ENCODE results near the gene MZT2B.
"Not testable (repeated sequence)": the region's sequence is repeated elsewhere in the genome, so short reads cannot be mapped to it uniquely, and the experiment has no call there.

MZT2B gene

GRCh38 chr2:130152816-130153595 is 29.1 kb upstream of the MZT2B start:
- no peak for DNase-seq

GRCh38 chr2:130153721-130154422 is 28.2 kb upstream of the MZT2B start:
- DNase-seq, result not testable (repeated sequence)

DNA sequence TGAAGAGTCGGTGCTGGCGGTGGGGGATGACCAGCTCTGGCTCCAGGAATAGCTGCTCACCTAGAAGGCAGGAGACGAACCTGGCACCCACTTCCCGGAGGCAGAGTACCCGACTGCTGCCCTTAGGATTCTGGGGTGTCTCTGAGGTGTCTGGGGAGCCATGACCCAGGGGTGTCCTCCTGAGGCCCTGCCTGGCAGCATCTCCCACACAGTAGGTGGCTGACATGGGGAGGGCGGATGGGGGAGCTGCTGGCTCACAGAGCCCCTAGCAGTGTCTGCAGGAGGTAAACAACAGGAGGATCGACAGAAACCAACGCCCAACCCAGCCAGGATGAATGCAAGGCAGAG is 27.7 kb upstream of the MZT2B start:
- not testable (repeated sequence) for DNase-seq

- no peak for DNase-seq
These were observed 27.0 kb upstream of the MZT2B start for GRCh38 chr2:130154773-130155765.

DNA sequence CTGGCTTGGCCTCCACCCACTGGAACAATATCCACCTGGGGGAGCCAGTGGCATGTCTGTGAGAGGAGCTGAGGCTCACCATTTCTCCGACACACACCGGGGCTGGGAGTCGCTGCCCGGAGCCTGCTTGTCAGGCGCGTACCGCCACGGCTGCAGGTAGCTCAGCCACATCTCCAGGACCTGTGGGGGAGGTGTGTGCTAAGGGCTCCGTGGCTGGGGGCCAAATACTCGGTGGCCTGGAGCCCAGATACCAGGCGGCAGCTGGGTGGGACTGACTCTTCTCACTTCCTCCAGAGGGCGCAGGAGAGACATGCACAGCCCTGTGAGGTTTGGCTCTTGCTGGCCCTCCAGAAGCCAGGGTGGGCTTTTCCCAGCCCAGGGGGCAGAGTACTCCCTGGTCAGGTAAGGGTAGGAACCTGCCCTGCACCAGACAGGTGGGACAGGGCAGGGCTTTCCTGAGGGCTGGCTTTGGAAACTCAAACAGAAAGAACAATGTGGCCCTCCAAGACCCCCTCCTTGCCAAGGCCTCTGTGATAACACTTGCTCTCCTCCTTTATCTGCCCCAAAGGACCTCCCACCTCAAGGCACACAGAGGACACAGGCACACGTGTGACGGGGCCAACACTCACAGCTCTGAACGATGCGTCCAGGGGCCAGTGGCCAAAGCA is 26.0 kb upstream of the MZT2B start:
- peak; percentile 53 for DNase-seq

GRCh38 chr2:130156624-130157004 is 25.4 kb upstream of the MZT2B start:
- no peak for DNase-seq

DNA sequence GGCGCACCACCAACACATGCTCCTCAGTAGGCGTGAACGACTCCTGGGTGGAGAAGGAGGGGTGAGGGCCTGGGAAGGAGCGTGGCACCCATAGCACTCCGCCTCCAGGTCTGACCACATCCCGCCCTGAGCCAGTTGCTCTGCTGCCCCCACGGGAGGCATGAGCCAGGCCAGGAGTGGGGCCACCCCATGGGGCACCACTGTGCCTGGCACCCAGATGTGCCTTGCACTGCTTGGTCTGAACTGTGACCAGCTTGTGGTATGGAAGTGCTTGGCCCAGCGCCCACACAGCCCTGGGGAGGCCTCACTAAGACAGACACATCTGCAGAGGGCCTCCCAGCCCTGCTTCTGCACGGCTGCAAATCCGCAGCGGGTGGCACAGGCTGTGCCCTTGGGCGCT is 24.7 kb upstream of the MZT2B start:
- DNase-seq, result not testable (repeated sequence)

- not testable (repeated sequence) for DNase-seq
These were observed 24.1 kb upstream of the MZT2B start for GRCh38 chr2:130157825-130158514.

GRCh38 chr2:130158631-130159030 is 23.4 kb upstream of the MZT2B start:
- no peak for DNase-seq

DNA sequence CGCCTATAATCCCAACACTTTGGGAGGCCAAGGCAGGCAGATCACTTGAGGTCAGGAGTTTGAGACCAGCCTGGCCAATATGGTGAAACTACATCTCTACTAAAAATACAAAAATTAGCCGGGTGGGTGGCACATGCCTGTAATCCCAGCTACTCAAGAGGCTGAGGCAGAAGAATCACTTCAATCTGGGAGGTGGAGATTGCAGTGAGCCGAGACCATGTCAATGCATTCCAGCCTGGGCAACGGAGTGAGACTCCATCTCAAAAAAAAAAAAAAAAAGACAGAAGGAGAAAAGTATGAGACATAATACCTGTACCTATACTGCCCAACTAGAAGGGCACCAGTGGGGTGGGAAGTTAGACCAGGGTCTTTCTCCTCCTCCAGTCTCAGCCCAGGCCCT is 22.7 kb upstream of the MZT2B start:
- not testable (repeated sequence) for DNase-seq

DNA sequence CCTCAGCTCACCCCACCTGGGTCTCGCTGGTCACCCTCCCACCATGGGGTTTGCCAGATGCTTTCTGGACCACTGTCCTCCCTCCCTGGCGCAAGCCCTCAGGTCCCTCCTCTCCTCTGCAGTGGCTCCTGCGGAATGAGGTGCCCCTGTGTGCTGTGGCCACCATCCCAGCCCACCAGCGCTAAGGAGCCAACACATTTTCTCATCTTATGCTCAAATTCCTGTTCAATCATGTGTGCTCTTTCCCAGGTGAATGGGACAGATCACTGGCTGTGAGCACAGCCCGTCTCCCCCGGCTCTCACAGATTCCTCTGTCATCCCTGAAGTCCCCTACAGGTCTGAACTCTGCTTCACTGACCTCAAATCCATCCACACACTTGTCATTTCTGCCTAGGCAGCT is 21.9 kb upstream of the MZT2B start:
- no peak for DNase-seq

GRCh38 chr2:130160838-130161705 is 21.0 kb upstream of the MZT2B start:
- not testable (repeated sequence) for DNase-seq

DNA sequence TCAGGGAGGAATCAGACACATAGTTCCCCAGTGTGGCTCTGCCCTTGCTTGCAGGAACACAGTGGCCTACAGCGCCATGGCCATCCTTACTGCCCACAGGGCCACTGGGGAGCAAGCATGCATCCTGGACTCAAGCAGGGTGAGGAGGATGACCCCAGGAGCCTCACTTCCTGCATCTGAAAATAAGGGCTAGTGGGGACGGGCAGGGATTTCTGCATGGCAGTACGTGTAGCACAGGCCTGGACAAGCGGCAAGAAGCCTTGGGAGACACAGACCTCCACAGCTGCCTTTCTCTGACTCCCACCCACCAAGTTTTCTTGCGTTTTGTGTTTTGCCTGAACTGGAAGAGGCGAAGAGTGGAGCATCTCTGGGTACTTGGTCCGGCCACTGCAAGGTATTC is 19.6 kb upstream of the MZT2B start:
- DNase-seq, result not testable (repeated sequence)

- DNase-seq, result no peak
These were observed 19.1 kb upstream of the MZT2B start for GRCh38 chr2:130162968-130163367.

GRCh38 chr2:130165293-130166016 is 16.6 kb upstream of the MZT2B start:
- DNase-seq, result no peak

GRCh38 chr2:130166611-130167010 is 15.5 kb upstream of the MZT2B start:
- not testable (repeated sequence) for DNase-seq

GRCh38 chr2:130169163-130169562 is 12.9 kb upstream of the MZT2B start:
- DNase-seq, result not testable (repeated sequence)

DNA sequence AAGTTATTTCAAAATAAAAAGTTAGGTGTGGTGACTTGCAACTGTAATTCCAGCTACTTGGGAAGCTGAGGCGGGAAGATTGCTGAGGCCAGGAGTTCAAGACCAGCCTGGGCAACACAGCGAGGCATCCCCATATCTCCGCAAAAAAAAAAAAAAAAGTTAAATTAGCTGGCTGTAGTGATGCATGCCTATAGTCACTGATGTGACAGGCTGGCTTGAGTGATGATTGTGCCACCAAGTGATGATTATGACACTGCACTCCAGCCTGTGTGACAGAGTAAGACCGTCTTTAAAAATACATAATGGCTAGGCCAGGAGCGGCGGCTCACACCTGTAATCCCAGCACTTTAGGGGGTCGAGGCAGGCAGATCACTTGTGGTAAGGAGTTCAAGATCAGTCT is 12.2 kb upstream of the MZT2B start:
- DNase-seq, result no peak

- not testable (repeated sequence) for DNase-seq
These were observed 7.2 kb upstream of the MZT2B start for GRCh38 chr2:130174866-130175265.

Data from fibroblast of skin of scalp (primary cell).